Measurements from ENCODE around the gene PPP2R1A.
A peak's percentile ranks its signal among the peaks of the same experiment; 100 is the strongest.
"Not testable (repeated sequence)": the region's sequence is repeated elsewhere in the genome, so short reads cannot be mapped to it uniquely, and the experiment has no call there.

PPP2R1A gene

DNA sequence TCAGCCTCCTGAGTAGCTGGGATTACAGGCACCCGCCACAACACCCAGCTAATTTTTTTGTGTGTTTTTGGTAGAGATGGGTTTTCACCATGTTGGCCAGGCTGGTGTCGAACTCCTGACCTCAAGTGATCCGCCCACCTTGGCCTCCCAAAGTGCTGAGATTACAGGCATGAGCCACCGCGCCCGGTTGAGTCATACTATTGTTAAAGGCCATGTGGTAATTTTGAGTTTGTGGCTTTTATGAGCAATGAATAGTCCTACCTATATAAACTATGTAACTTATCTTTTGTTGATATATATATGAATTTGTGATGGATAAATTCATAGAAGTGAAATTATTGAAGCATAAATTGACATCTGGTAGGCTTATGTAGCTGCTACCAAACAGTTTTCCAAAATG, 75.7 kb downstream of the PPP2R1A start:
- H3K27ac Mint-ChIP-seq, H3K4me1 Mint-ChIP-seq, H3K27me3 Mint-ChIP-seq, ATAC-seq, H3K36me3 Mint-ChIP-seq, H3K4me3 Mint-ChIP-seq, H3K9me3 Mint-ChIP-seq: not testable (repeated sequence)

DNA sequence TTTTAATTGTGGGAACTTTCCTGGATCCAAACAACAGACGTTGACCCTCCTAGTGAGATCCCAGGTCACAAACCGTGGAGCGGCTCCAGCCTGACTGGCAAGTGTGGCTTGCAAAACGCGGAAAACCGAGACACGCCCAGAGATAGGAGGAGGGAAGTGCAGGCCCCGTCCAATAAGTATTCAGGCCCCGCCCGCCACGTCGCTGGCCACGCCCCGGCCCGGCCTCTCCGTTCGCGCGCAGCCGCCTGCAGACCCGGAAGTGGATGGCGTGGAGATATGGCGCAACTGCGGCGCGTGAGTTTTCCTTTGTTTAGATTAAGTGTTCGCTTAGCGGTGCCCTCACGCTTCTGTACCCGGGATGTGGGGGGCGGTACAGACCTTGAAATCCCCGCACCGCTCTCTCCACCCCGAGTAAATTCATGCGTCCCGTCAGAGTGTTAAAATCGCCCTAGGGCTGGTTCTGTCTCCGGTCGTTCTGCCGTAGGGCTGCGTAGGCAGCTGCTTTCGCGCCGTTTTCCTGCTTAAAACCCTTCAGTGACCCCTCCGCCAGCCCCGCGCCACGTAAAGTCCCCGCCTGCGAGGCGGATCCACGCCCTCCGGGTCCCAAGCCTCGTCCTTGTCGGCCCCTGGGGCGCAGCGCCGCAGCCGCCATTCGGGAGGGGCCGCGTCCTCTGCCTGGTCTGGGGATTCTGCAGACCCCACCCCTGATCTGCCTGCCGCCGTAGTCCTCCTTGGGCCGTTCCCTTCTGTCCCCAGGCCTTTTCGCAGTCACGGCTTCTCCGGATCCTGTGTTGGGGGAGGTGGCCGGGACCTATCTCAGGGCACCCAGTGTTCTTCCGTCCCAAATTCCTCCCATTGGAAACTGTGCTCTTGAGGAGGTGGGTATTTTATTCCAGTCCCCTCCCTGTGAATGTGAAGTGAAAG, 79.7 kb downstream of the PPP2R1A start, which contains the start of gene ZNF766:
Gene ZNF766, plus strand, starts transcription at position 250 of the 924 bp plus-strand sequence. Its CDS starts 27 bp downstream, at position 277.
- Mint-ChIP-seq H3K36me3 (peaks cover 36% of the 10 kb centered on the region), H3K9me3 (peaks cover 8% of the 10 kb centered on the region), H3K27me3 (no peaks in the 10 kb centered on the region), H3K4me3 (peak within 1 kb of the TSS; percentile 94), H3K27ac (peak within 1 kb of the TSS; percentile 90), H3K4me1 (peaks cover 38% of the 10 kb centered on the region)
- peak; percentile 99 for ATAC-seq

DNA sequence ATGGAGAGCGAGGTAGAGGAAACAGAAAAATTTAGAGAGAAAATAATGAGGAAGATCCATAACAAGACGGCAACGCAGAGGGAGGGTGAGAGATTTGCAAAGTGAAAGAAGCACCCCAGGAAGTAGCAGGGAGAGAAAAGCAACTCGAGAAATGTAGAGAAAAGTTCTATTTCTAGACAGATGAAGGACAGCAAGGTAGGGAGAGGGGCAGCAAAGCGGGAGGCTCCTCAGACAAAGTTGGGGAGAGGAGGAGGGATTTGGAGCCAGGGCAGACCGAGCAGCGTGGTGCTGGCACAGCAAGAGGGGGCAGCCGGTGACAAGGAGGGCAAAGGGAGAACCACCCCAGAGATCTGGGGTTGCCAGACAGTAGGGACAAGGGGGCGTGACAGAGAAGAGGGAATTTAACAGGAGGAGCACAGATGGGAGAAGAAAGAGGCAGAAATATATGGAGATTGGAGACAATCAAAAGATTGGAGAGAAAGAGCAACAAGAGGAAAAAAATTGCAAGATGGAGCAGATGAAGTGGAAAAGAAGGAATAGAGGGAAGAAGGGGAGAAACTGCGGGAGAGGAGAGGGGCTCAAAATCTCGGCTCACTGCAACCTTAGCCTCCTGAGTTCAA, 80.5 kb downstream of the PPP2R1A start:
- Mint-ChIP-seq H3K27ac (peak overlapping the region; percentile 90), H3K4me3 (peak overlapping the region; percentile 94), H3K9me3 (peaks cover 8% of the 10 kb centered on the region), H3K4me1 (peaks cover 43% of the 10 kb centered on the region), H3K36me3 (peaks cover 44% of the 10 kb centered on the region), H3K27me3 (no peaks in the 10 kb centered on the region)
- no peak for ATAC-seq

- H3K4me1 Mint-ChIP-seq, result peaks cover 70% of the 10 kb centered on the region
- H3K9me3 Mint-ChIP-seq, result peaks cover 8% of the 10 kb centered on the region
- no peak overlapping the region for H3K4me3 Mint-ChIP-seq
- H3K36me3 Mint-ChIP-seq, result peaks cover 71% of the 10 kb centered on the region
- H3K27me3 Mint-ChIP-seq, result no peaks in the 10 kb centered on the region
- ATAC-seq, result no peak
- H3K27ac Mint-ChIP-seq, result no peak overlapping the region
Measured at GRCh38 chr19:52273301-52273700, 83.4 kb downstream of the PPP2R1A start.

- H3K36me3 Mint-ChIP-seq, result peaks cover 80% of the 10 kb centered on the region
- peaks cover 79% of the 10 kb centered on the region for H3K4me1 Mint-ChIP-seq
- no peaks in the 10 kb centered on the region for H3K27me3 Mint-ChIP-seq
- peaks cover 13% of the 10 kb centered on the region for H3K9me3 Mint-ChIP-seq
- H3K27ac Mint-ChIP-seq, result no peak overlapping the region
- ATAC-seq, result no peak
- no peak overlapping the region for H3K4me3 Mint-ChIP-seq
Measured at GRCh38 chr19:52274191-52274590, 84.3 kb downstream of the PPP2R1A start.

GRCh38 chr19:52275988-52276387, 86.1 kb downstream of the PPP2R1A start:
- Mint-ChIP-seq H3K27ac (no peak overlapping the region), H3K36me3 (peaks cover 76% of the 10 kb centered on the region), H3K4me3 (no peak overlapping the region), H3K27me3 (no peaks in the 10 kb centered on the region), H3K9me3 (peaks cover 15% of the 10 kb centered on the region), H3K4me1 (peaks cover 71% of the 10 kb centered on the region)
- no peak for ATAC-seq

DNA sequence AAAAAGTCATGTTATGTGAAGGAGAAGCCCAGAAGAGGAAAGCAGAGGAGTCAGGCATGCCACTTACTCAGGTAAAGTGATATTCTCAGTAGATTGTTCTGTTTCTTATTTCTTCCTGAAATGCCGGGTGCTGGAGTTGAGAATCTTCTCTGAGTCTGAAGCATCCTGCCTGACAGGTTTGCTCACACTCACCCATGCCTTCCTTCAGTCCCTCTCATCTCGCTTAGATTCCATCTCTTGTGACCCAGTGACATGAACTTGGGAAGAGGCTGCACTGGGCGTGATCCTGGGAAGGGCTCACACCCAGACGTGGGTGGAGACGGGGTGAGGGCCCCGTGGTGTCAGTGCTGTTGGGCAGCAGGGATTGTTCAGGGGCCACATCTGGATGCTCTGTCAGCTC, 87.6 kb downstream of the PPP2R1A start:
- peaks cover 15% of the 10 kb centered on the region for H3K9me3 Mint-ChIP-seq
- H3K36me3 Mint-ChIP-seq, result peaks cover 70% of the 10 kb centered on the region
- ATAC-seq, result no peak
- no peak overlapping the region for H3K27ac Mint-ChIP-seq
- no peaks in the 10 kb centered on the region for H3K27me3 Mint-ChIP-seq
- H3K4me1 Mint-ChIP-seq, result peaks cover 63% of the 10 kb centered on the region
- no peak overlapping the region for H3K4me3 Mint-ChIP-seq
